ENCODE results near the gene LRMDA.

LRMDA gene

GRCh38 chr10:76160446-76161300 lies 729.2 kb downstream of the LRMDA start:
- DNase-seq (ENCODE audit: low read depth in 2 of 2), result no peak

DNA sequence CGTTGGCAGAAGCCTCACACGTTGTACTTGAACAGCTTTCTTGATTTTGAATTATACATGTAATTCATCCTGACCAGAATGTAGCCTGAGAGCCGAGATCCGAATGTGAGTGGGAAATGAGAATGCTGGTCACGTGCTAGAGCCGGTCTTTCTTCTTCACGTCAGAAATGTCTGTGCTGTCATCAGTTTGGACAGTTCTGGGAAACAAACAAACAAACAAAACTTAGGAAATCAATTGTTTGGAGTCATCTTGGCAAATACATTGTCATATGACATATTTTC lies 729.8 kb downstream of the LRMDA start:
- DNase-seq (ENCODE audit: low read depth in 2 of 2), result no peak

DNA sequence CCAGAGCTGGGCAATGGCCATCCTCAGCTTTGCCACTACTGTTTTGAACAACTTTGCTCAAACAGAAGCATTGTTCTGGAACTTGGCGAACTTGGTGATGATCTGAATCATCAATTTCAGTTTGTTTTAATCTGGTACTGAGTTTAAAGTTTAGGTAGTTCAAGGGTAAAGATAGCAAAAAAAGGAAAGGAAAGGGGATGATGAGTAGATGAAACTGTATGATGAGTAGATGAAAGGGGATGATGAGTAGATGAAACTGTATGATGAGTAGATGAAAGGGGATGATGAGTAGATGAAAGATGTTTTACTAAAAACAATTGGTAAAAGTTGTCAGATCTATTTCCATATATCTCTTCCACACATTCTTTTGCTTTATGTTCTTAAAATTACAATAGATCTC lies 737.0 kb downstream of the LRMDA start:
- DNase-seq (ENCODE audit: low read depth in 2 of 2), result no peak

- no peak for DNase-seq (ENCODE audit: low read depth in 2 of 2)
Observed at GRCh38 chr10:76169246-76169645, 737.8 kb downstream of the LRMDA start.

DNA sequence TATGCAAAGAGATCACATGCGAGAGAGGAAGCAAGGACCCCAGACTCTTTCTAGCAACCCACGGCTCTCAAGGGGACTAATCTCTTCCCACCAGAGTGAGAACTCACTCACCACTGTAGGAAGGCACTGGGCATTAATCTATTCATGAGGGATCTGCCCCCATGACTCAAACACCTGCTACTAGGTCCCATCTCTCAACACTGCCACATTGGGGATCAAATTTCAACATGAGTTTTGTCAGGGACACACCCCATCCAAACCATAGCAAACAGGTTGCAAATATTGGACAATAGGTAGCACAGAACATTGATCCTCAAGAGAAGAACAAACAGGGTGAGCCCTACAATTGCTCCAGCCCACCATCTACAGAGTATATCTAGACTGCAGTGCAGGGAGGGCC lies 740.6 kb downstream of the LRMDA start:
- no peak for DNase-seq (ENCODE audit: low read depth in 2 of 2)

- no peak for DNase-seq (ENCODE audit: low read depth in 2 of 2)
Observed at GRCh38 chr10:76175533-76176165, 744.2 kb downstream of the LRMDA start.

DNA sequence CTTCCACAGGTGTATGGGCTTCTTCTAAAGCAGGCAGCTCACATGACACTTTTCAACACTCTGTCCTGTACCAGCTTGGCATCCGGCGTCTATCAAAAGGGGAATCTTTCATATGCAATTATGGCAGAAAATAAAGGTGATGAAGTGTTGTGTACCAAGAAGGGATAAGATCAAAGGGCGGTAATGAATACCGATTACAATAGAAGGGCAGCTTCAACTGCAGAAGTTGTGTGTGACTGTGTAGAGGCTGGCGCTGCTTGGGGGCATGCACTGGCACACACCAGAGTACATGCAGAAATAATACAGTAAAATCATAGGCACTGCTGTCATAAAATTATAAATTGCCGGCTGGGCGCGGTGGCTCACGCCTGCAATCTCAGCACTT lies 744.7 kb downstream of the LRMDA start:
- DNase-seq (ENCODE audit: low read depth in 2 of 2), result no peak

DNA sequence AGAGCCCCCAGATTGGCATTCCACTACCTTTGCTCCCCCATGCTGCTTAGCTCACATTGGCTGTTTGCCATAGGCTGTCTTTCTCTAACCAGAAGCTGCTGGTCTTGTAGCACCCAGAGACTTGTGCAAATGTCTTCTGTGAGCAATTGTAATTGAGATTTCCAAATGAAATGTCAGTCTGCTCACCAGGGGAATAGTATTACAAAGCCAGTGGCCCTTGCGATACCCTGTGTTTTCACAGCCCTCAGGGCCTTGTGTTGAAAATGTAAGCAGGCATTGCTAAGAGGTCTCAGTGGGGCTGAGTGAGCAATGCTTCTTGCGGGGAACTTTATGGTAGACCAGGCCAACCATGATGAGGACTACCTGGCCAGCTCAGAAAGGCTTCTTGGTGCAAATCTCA lies 746.5 kb downstream of the LRMDA start:
- no peak for DNase-seq (ENCODE audit: low read depth in 2 of 2)

- no peak for DNase-seq (ENCODE audit: low read depth in 2 of 2)
Observed at GRCh38 chr10:76178532-76179292, 747.3 kb downstream of the LRMDA start.

GRCh38 chr10:76179806-76180205 lies 748.4 kb downstream of the LRMDA start:
- DNase-seq (ENCODE audit: low read depth in 2 of 2), result no peak

DNA sequence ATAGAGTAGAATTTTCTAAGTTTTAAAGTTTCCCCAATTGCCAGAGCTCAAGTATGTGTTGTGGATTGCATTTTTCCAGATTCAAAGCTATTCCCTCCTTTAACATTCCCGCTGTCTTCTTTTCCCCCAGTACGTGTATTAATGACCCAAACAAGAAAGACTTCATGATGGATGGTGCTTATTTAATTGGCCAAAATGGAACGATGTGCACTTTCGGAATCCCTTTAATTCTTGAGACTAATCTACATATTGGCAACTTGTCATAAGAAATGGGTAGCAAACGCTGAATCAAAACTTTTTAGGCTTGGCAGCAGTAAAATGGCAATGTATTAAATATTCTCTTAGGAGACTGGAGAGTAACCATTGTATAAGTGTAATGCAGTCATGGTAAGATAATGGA lies 753.2 kb downstream of the LRMDA start:
- no peak for DNase-seq (ENCODE audit: low read depth in 2 of 2)

DNA sequence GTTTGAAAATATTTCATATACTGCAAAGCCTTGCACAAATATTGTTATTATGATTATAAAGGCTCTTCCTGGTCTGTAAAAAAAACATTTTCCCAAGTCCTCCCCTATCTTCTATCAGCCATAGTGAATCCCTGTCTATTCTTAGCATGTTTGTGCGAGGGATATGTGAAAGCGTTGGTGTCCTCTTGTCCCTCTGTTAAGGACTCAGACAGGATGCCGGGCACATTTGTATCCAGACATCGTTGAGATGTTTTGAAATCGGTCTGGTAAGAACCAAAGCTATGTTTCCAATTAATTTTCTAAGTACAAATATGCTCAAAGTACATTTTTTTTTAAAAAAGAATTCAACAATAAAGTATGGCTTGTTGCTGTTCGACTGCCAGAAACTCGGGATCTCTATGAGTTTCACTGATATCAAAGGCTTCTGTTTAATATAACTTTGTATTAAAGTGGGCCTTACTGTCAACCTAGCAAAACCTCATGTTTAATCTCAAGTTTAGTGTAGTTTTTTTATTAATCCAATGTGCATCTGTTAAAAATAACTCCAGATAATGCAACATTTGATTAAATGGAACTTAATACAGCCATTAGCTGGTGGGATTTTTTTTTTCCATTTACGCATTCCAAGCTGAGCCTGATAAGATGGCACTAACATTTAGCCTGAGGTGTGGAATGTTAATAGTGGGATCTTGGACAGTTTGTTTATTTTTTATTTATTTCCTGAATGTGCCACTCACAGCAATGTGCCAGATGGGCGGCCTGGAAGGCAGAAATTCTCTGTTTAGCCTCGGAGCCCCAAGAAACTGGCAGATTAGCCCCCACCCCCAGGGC lies 754.3 kb downstream of the LRMDA start:
- DNase-seq (ENCODE audit: low read depth in 2 of 2), result no peak

GRCh38 chr10:76188216-76188615 lies 756.8 kb downstream of the LRMDA start:
- DNase-seq (ENCODE audit: low read depth in 2 of 2), result no peak

GRCh38 chr10:76190634-76191270 lies 759.3 kb downstream of the LRMDA start:
- no peak for DNase-seq (ENCODE audit: low read depth in 2 of 2)

GRCh38 chr10:76191336-76191735 lies 759.9 kb downstream of the LRMDA start:
- DNase-seq (ENCODE audit: low read depth in 2 of 2), result no peak

DNA sequence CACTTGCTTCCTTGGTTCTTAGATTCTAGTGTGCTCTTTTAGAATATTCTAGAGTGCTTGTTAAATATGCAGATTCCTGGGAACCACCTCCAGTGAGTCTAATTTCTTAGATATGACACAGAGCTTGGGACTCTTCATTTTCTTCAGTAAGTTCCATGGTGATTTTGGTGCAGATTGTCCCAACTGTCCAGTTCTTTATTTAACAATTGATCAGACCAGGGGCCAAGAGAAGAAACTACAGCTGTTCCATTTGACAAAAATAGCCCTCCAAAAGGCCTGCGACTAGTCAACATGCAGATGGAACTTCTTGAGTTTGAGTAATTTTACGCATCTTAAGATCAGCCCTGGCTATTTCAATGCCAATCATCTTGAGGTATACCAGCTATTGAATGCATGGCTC lies 760.7 kb downstream of the LRMDA start:
- DNase-seq (ENCODE audit: low read depth in 2 of 2), result no peak

DNA sequence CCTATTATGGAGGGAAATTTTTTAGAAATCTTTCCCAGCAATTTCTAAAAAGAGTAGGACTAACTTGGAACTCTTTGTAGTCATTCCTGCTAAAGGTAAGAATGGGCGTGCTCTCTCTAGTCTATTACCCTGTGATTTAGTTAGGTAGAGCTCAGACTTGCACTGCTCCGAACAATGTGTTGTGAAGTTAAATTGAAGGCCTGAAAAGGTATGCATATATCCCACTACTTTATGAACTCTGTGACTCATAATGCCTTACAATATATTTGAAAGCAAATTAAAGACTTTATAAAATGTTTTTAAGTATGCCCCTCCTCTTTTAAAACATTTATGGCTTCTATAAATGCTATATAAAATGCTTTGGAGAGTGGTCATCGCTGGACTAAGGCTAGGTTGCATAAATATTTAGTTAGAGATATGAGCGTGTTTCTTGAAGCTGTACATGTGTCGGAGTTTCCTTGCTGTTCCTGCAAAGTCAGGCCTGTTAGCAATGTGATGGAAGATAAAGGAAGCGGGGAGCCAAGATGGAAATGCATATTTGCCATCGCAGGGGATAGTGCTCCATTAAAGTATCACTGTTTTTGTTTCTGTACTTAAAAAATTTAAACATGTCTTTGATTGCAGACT lies 761.4 kb downstream of the LRMDA start:
- DNase-seq (ENCODE audit: low read depth in 2 of 2), result no peak

DNA sequence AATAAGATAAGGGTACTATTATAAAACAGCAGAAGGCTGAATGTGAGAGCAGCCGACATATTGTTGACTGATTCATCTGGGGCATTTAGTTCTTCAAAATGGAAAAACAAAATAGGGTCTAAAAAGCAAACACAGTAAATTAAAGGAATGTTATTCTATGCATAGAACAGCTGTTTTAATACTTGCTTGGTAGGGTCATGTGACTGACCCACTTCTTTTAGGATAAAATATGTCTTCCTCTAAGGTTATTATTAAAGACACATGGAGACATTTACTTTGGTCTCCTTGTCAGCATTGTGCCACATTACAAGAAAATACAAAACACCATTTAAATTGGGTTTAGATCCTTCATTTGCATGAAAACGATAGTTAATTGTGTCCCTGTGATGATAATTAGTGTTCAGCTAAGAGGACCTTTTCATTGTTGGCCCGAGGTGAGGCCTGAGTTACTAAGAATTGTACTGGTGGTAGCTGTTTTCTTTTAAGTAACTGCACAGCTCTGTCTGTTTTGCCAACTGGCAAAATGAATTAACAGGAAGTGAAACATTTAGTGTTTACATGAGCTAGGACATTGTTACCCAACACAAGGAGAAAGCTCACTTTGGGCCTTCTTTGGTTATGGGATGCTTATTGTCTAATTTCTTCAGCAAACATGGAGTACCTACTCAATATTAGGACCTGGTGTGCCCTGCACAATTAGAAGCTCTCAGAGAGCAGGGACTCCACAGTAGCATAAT lies 764.4 kb downstream of the LRMDA start:
- DNase-seq (ENCODE audit: low read depth in 2 of 2), result no peak

DNA sequence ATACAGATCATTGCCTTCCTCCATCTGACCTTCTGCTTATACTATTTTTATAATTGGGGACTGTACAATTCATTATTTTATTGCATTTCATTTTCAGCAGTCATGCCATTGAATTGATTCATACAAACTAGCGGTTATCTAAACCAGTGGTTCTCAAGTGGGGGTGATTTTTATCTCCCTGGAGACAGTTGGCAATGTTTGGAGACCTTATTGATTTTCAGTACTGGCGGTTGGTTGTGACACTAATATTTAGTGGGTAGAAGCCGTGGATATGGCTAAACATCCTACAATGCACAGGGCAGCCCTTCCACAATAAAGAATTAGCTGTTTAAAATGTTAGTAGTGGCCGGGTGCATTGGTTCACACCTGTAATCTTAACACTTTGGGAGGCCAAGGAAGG lies 765.9 kb downstream of the LRMDA start:
- no peak for DNase-seq (ENCODE audit: low read depth in 2 of 2)

DNA sequence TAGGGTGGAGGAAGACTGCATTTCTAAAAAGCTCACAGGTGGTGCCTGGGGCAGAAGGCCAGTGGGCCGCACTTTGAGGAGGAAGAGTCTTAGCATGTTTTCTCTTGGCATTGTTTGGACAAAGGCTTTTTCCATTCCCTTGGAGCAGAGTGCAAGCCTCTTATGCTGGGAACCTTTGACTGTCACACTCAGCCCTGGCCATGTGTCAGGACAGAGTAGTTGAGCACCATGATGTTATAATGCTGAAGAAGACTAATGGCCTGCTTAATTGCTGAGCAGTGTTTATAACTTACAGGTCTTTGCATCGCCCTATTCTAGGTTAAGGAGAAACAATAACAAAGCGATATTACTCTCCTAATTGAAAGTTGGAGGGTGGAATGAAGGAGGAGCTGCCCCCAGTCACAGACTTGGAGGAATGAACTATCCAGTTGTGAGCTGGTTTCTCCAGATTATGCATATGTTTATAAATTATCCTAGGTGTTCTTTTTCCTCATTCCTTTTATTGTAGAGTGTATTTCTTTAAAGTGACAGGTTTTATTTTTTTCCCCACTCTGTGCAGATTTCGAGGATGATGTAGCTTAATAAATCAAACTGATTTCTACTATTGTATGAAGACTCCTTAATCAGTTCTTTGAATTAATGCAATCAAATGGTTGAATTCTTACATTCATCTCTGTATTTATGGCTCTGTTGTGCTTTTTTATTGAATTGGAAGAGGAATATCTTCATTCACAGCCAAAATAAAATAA lies 767.0 kb downstream of the LRMDA start:
- DNase-seq (ENCODE audit: low read depth in 2 of 2), result no peak

Data from stimulated activated CD4-positive, alpha-beta T cell treated with anti-CD3 and anti-CD28 coated beads, Interleukin-4, amount 100 ng/mL, for 48 hours (primary cell).